ENCODE measurements around the gene PLEKHA8. TPM values are rescaled to one million over a fixed set of nuclear protein-coding genes. Genes with fewer than 3 reads are reported as not detected.

PLEKHA8 gene
- total and polyA plus RNA-seq, 12 donors: 2.1 to 14.5 (median 6.3) TPM

- no peak overlapping the region for H3K4me3 ChIP-seq
- no peaks in the 10 kb centered on the region for H3K36me3 ChIP-seq (replicated peaks in 1 of 2)
- no peaks in the 10 kb centered on the region for H3K9me3 ChIP-seq (replicated peaks in 1 of 3)
- H3K27ac ChIP-seq: no peak overlapping the region
- no peaks in the 10 kb centered on the region for H3K27me3 ChIP-seq
- intact Hi-C loops (cut with DNase I): no loop called here
- H3K4me1 ChIP-seq (replicated peaks in 1 of 2): peaks cover 8 to 22% of the 10 kb centered on the region in 2 donors
- no peak for DNase-seq
- TF ChIP-seq POLR2A (IDR thresholded peaks at IDR 0.05) (no peak), CTCF (IDR thresholded peaks at IDR 0.05) (no peak)
- 42 to 54% (median 44%) methylated on average over 4 of the region's 4 CpGs for WGBS, 4 donors
Measured at GRCh38 chr7:30032310-30033125, 4.3 kb downstream of the PLEKHA8 start.

- Histone ChIP-seq H3K36me3 (replicated peaks in 1 of 2) (no peaks in the 10 kb centered on the region), H3K4me1 (replicated peaks in 1 of 2) (peaks cover 5 to 15% of the 10 kb centered on the region in 2 donors), H3K27ac (no peak overlapping the region), H3K4me3 (no peak overlapping the region), H3K9me3 (replicated peaks in 1 of 3) (no peaks in the 10 kb centered on the region), H3K27me3 (no peaks in the 10 kb centered on the region)
- intact Hi-C loops (cut with DNase I): no loop called here
- TF ChIP-seq CTCF (IDR thresholded peaks at IDR 0.05): no peak
- no peak for TF ChIP-seq POLR2A (IDR thresholded peaks at IDR 0.05)
- DNase-seq: no peak
- WGBS, 4 donors: 83 to 91% (median 88%) methylated on average over 3 of the region's 3 CpGs
Measured at GRCh38 chr7:30034501-30034900, 6.3 kb downstream of the PLEKHA8 start.

- no peak overlapping the region for H3K27ac ChIP-seq
- 63 to 93% (median 90%) methylated on average over 2 of the region's 2 CpGs for WGBS, 4 donors
- intact Hi-C loops (cut with DNase I): no loop called here
Measured at GRCh38 chr7:30036220-30036619, 8.0 kb downstream of the PLEKHA8 start.

More at GRCh38 chr7:30036220-30036619, 8.0 kb downstream of the PLEKHA8 start:
- no peak overlapping the region for H3K4me3 ChIP-seq
- H3K36me3 ChIP-seq (replicated peaks in 1 of 2): no peaks in the 10 kb centered on the region
- no peak for DNase-seq
- H3K9me3 ChIP-seq (replicated peaks in 1 of 3): no peaks in the 10 kb centered on the region
- TF ChIP-seq CTCF (IDR thresholded peaks at IDR 0.05) (no peak), POLR2A (IDR thresholded peaks at IDR 0.05) (no peak)
- no peaks in the 10 kb centered on the region for H3K27me3 ChIP-seq
- H3K4me1 ChIP-seq (replicated peaks in 1 of 2): peaks cover 7 to 19% of the 10 kb centered on the region in 2 donors

All from adrenal gland (tissue), 12 donors.